A549 (cell line): ENCODE results near the gene A4GALT.

Experiments
- EP300 ChIP-seq, 2 experiments: fragments of >200 bp; sonication (Bioruptor Twin); formaldehyde crosslinking; IDR thresholded peaks; 2 replicates in 1 of 2; 3 replicates in 1 of 2; pipeline ENCODE4 v1.6.1; 2016 to 2017
- ESRRA ChIP-seq: fragments of 150-350 bp; IDR thresholded peaks from 2 replicates; pipeline ENCODE4 v1.6.1; 2014; ENCODE audit warnings: mild to moderate bottlenecking, low read length, borderline replicate concordance
- MYC ChIP-seq: IDR thresholded peaks from 2 replicates; pipeline ENCODE4 v1.6.1; 2012; ENCODE audit warnings: mild to moderate bottlenecking, inconsistent platforms, low read length, improper control_type of control experiment, borderline replicate concordance
- POLR2A ChIP-seq: IDR thresholded peaks from 2 replicates; pipeline ENCODE4 v1.6.1; 2012; ENCODE audit warnings: mild to moderate bottlenecking, low read length
- SMC3 ChIP-seq: fragments of >200 bp; sonication (Bioruptor Twin); formaldehyde crosslinking; IDR thresholded peaks from 3 replicates; pipeline ENCODE4 v1.6.1; 2018; ENCODE audit warnings: inconsistent platforms
- ZNF302 ChIP-seq: fragments of 250-450 bp; sonication (Bioruptor Pico); IDR thresholded peaks from 2 replicates; pipeline ENCODE4 v1.9.0; 2021; ENCODE audit warnings: inconsistent platforms, mild to moderate bottlenecking, moderate library complexity
- TF ChIP-seq, protein P1 (sequence below): fragments of >200 bp; sonication (Bioruptor Twin); formaldehyde crosslinking; IDR thresholded peaks from 3 replicates; pipeline ENCODE4 v1.5.1; 2016
- TF ChIP-seq, protein P2 (sequence below): fragments of 200-600 bp; sonication (generic); IDR thresholded peaks from 2 replicates; pipeline ENCODE4 v1.6.1; 2016; ENCODE audit warnings: antibody characterized with exemption, mild to moderate bottlenecking, moderate library complexity

GRCh38 chr22:42695294-42695693 lies 25.4 kb downstream of the A4GALT start:
- TF ChIP-seq, protein P1, sequence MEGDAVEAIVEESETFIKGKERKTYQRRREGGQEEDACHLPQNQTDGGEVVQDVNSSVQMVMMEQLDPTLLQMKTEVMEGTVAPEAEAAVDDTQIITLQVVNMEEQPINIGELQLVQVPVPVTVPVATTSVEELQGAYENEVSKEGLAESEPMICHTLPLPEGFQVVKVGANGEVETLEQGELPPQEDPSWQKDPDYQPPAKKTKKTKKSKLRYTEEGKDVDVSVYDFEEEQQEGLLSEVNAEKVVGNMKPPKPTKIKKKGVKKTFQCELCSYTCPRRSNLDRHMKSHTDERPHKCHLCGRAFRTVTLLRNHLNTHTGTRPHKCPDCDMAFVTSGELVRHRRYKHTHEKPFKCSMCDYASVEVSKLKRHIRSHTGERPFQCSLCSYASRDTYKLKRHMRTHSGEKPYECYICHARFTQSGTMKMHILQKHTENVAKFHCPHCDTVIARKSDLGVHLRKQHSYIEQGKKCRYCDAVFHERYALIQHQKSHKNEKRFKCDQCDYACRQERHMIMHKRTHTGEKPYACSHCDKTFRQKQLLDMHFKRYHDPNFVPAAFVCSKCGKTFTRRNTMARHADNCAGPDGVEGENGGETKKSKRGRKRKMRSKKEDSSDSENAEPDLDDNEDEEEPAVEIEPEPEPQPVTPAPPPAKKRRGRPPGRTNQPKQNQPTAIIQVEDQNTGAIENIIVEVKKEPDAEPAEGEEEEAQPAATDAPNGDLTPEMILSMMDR, result no peak
- TF ChIP-seq EP300 (IDR thresholded peaks at IDR 0.05), result no peak
- no peak for TF ChIP-seq SMC3
- TF ChIP-seq POLR2A, result no peak
- no peak for TF ChIP-seq ESRRA
- TF ChIP-seq, protein P2, sequence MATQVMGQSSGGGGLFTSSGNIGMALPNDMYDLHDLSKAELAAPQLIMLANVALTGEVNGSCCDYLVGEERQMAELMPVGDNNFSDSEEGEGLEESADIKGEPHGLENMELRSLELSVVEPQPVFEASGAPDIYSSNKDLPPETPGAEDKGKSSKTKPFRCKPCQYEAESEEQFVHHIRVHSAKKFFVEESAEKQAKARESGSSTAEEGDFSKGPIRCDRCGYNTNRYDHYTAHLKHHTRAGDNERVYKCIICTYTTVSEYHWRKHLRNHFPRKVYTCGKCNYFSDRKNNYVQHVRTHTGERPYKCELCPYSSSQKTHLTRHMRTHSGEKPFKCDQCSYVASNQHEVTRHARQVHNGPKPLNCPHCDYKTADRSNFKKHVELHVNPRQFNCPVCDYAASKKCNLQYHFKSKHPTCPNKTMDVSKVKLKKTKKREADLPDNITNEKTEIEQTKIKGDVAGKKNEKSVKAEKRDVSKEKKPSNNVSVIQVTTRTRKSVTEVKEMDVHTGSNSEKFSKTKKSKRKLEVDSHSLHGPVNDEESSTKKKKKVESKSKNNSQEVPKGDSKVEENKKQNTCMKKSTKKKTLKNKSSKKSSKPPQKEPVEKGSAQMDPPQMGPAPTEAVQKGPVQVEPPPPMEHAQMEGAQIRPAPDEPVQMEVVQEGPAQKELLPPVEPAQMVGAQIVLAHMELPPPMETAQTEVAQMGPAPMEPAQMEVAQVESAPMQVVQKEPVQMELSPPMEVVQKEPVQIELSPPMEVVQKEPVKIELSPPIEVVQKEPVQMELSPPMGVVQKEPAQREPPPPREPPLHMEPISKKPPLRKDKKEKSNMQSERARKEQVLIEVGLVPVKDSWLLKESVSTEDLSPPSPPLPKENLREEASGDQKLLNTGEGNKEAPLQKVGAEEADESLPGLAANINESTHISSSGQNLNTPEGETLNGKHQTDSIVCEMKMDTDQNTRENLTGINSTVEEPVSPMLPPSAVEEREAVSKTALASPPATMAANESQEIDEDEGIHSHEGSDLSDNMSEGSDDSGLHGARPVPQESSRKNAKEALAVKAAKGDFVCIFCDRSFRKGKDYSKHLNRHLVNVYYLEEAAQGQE, result no peak
- TF ChIP-seq ZNF302 (CRISPR knock-in tag), result no peak
- TF ChIP-seq MYC, result no peak
